Measurements from ENCODE around the gene DRAP1. TPM values are rescaled to one million over a fixed set of nuclear protein-coding genes. Genes with fewer than 3 reads are reported as not detected.
"Not testable (repeated sequence)": the region's sequence is repeated elsewhere in the genome, so short reads cannot be mapped to it uniquely, and the experiment has no call there.

The DRAP1 gene
- polyA plus RNA-seq, 3 donors: 65.8 to 84.6 (median 75.8) TPM

DNA sequence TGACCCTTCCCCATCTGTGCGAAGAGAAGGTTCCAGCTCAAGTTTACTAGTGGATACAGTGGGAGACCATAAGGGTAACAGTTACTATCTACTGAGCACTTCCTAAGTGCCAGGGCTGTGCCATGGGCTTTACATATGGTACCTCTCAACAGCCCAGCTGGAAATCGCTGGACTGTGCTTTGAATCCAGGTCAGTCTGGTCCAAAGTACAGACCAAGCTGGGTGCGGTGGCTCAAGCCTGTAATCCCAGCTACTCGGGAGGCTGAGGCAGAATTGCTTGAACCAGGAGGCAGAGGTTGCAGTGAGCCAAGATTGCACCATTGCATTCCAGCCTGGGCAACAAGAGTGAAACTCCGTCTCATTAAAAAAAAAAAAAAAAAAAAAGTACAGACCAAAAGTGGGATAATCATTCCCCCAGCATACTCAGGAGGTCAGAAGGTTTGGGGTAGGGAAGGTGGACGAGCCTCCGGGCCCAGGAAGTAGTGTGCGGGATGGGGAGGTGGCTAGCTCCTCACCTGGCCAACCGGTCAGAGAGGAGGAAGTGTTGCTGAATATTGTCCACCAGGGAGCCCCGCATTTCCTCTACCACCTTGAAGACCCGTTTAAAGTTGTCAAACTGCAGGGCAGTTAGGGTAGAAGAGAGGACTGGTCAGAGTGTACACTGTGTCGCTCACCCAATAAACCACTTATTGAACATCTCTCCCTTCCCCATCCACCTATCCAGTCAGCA, 33.3 kb upstream of the DRAP1 start:
- DNase-seq (ENCODE audit: low read depth in 3 of 3, low spot score in 2 of 3): no peak

DNA sequence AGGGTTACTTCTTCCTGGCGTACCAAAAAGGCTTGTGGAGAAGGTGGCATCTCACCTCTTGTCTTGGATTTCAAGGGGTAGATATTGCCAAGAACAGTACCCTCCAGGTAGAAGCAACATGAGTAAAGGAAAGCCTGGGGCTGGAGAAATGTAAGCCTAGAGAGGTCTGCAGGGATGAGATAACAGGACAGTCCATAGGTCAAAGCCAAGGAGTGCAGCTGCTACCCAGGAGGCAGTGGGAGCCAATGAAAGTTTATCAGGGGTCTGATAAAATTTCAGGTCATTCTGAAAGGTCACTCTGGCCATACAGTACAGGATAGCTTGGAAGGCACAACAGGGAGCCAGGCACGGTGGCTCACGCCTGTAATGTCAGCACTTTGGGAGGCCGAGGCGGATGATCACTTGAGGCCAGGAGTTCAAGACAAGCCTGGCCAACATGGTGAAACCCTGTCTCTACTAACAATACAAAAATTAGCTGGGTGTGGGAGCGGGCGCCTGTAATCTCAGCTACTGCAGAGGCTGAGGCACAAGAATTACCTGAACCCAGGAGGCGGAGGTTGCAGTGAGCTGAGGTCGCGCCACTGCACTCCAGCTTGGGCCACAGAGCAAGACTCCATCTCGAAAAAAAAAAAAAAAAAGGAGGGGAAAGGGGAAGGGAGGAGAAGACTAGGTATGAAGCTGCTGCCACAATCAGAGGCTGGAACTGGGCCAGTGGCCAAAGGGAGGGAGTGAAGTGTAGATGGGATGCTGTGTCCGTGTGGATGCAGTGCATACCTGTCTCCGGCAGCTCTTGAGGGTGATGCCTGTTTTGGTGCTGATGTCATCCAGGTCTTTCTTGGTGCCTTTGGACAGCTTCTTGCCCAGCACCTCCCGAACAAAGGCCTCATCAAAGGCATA, 32.2 kb upstream of the DRAP1 start:
- no peak for DNase-seq (ENCODE audit: low read depth in 3 of 3, low spot score in 2 of 3)

- DNase-seq (ENCODE audit: low read depth in 3 of 3, low spot score in 2 of 3): no peak
Observed at GRCh38 chr11:65887723-65888162, 31.5 kb upstream of the DRAP1 start.

DNA sequence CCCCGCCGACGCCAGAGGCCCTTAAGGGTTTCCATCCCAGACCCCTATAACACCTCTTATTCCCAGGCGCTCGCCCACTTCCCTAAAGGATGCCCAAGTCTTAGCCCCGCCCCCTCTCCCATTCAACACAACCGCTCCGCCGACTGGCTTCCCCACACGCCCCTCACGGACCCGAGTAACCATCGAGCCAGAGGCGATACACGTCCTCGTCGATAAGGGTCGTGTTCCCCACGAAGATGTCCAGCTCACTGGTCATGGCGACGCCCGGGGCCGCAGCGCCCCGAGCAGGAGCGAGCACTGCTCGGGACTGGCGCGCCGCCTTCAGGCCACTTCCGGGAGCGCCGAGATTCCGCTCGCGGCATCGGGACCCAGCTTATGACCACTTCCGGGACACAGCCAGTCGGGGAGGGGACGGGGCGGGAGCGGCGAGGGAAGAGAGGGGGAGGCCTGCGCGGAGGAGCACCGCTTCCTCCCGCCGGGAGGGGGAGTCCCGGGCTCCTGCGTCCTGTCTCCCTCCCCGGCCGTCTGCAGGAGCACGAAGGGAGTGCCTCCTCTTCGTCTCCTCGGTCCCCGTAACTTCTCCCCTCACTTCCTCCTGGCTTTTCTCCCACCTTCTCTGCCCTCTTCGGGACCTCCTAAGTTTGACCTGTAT, 30.9 kb upstream of the DRAP1 start, which contains the start of gene FIBP:
TSS of gene FIBP (minus strand) at position 309 of the 652 bp plus-strand sequence. CDS start at position 256, 53 bp downstream.
- peak; percentile 86 to 93 (median 92) for DNase-seq (ENCODE audit: low read depth in 3 of 3, low spot score in 2 of 3)

- peak; percentile 87 to 95 (median 91) for DNase-seq (ENCODE audit: low read depth in 3 of 3, low spot score in 2 of 3)
Observed at GRCh38 chr11:65890324-65891218, 28.7 kb upstream of the DRAP1 start, which contains the start of gene CCDC85B. TSS of gene CCDC85B (plus strand) at chr11:65890673. CDS start at chr11:65890784, 111 bp downstream.

- no peak for DNase-seq (ENCODE audit: low read depth in 3 of 3, low spot score in 2 of 3)
Observed at GRCh38 chr11:65891219-65892136, 27.7 kb upstream of the DRAP1 start.

GRCh38 chr11:65892137-65892540, 27.1 kb upstream of the DRAP1 start:
- not testable (repeated sequence) for DNase-seq (ENCODE audit: low read depth in 3 of 3, low spot score in 2 of 3)

DNA sequence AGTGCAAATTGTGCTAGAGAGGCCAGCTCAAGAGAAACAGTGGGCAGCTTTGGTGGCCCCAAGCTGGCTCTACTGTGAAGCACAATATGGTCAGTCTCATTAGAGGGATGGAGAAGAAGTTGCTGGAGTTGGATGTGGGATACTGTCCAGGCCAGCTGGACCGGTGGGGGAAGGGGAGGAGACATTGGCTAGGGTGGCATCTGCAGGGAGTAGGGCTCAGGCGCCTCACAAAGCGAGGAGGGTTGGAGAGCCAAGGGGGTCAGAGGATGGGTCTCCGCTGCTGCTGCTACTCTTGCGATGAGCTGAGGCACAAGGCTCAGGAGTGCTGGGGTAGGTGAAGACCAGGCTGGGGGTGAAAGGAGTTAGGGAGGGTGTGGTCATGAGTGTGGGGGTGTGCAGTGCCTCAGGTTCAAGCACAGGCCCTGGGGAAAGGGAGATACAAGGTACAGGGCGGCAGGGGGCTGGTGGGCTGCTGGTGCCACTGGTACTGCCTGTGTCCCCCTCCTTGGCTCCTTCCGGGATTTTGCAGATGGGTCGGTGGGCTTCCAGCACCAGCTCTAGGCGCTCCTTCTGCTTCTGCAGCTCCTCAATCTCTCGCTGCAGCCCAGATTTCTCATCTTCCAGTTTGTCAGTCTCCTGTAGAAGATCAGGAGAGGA, 26.4 kb upstream of the DRAP1 start:
- DNase-seq (ENCODE audit: low read depth in 3 of 3, low spot score in 2 of 3): no peak

- DNase-seq (ENCODE audit: low read depth in 3 of 3, low spot score in 2 of 3): no peak
Observed at GRCh38 chr11:65894034-65894591, 25.1 kb upstream of the DRAP1 start.

- no peak for DNase-seq (ENCODE audit: low read depth in 3 of 3, low spot score in 2 of 3)
Observed at GRCh38 chr11:65895482-65895981, 23.7 kb upstream of the DRAP1 start.

- DNase-seq (ENCODE audit: low read depth in 3 of 3, low spot score in 2 of 3): no peak
Observed at GRCh38 chr11:65896034-65896999, 22.9 kb upstream of the DRAP1 start.

DNA sequence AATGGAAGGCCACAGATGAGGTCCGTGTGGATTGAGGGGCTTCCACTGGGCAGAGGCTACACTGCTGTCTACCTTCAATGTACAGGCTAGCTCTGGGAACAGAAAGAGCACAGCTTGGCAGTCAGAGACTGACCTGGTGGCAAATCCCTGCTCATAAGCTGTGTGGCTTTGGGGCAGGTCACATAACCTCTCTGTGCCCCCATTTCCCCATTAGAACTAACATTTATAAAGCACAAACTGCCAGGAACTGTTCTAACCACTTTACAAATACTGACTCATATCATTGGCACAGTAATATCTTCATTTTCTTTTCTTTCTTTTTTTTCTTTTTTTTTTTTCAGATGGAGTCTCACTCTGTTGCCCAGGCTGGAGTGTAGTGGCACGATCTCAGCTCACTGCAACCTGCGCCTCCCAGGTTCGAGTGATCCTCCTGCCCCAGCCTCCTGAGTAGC, 22.2 kb upstream of the DRAP1 start:
- no peak for DNase-seq (ENCODE audit: low read depth in 3 of 3, low spot score in 2 of 3)

GRCh38 chr11:65898656-65899355, 20.4 kb upstream of the DRAP1 start:
- DNase-seq (ENCODE audit: low read depth in 3 of 3, low spot score in 2 of 3): no peak

DNA sequence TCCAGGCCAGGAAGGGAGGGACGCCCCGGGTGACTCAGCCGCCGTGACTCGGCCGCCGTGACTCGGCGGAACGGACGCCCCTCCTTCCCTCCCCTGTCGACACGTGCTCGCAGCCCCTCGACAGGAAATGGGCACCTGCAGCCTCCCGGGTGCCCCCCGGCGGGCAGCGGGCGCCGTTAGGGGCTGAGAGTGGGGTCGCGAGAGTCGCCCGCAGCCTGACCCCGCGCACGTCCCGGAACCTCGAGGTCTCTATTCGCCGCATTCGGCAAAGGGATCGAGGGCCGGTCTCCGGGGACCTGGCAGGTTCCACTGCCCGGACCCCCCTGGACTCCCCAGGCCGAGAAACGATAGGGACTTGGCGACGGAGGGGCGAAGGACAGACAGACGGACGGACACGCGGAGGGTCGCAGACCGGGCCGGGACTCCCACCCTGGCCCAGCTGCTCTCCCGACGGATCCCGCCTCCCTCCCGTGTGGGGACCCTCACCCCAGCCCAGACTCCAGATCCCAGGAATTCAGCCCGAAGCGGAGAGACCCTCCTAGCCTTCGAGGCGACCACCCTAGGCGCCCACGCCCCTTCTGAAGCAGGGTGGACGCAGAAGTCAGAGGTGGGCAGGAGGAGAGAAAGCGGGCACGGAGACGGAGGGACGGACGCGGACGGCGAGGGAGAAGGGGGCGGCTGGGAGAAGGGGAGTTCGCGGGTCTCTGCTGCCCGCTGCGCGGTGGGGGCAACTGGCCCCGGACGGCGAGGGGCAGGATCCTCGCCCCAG, 19.7 kb upstream of the DRAP1 start:
- no peak for DNase-seq (ENCODE audit: low read depth in 3 of 3, low spot score in 2 of 3)

Measured in right renal cortex interstitium (tissue), 3 donors.